Urinary bladder (tissue), 4 donors: ENCODE measurements around the gene VPS41. TPM values are rescaled to one million over a fixed set of nuclear protein-coding genes. Genes with fewer than 3 reads are reported as not detected.

ENCODE experiments used
- DNase-seq: peaks from one replicate; pipeline ENCODE4 v3.0.0-alpha.2; 2015; ENCODE audit errors: extremely low spot score
- H3K27ac ChIP-seq: one replicate; pipeline ENCODE4 v1.5.1; 2013; ENCODE audit warnings: low read depth, mild to moderate bottlenecking, moderate library complexity
- H3K36me3 ChIP-seq: one replicate; pipeline ENCODE4 v1.6.1; 2013; ENCODE audit warnings: mild to moderate bottlenecking, moderate library complexity; ENCODE audit not compliant: insufficient read depth
- H3K4me1 ChIP-seq: one replicate; pipeline ENCODE4 v1.6.1; 2013; ENCODE audit warnings: mild to moderate bottlenecking, moderate library complexity; ENCODE audit not compliant: insufficient read depth
- H3K4me3 ChIP-seq: one replicate; pipeline ENCODE4 v1.5.1; 2013; ENCODE audit warnings: low read depth, low read length
- whole genome bisulfite sequencing: extraction: QIAGEN DNeasy Blood & Tissue Kit; methylation state at CpG from one replicate; pipeline ENCODE4 v1.1.7; 2013; 5-methylcytosine and 5-hydroxymethylcytosine counted together
- polyA plus RNA-seq: library from polyadenylated mRNA; stranded (reverse); fragments of 200-250 nt; gene quantifications from one replicate; pipeline ENCODE4 v1.2.3, GENCODE V29; 2013
- total RNA-seq: library from RNA; depleted of rRNA; stranded (reverse); fragments of >200 nt; gene quantifications from one replicate; pipeline ENCODE4 v1.2.3, GENCODE V29; 2014
- donor health status: healthy with polysubstance abuse.
- donor health status: healthy.

The VPS41 gene
- total and polyA plus RNA-seq, 2 donors: 20.3 to 74.2 TPM

DNA sequence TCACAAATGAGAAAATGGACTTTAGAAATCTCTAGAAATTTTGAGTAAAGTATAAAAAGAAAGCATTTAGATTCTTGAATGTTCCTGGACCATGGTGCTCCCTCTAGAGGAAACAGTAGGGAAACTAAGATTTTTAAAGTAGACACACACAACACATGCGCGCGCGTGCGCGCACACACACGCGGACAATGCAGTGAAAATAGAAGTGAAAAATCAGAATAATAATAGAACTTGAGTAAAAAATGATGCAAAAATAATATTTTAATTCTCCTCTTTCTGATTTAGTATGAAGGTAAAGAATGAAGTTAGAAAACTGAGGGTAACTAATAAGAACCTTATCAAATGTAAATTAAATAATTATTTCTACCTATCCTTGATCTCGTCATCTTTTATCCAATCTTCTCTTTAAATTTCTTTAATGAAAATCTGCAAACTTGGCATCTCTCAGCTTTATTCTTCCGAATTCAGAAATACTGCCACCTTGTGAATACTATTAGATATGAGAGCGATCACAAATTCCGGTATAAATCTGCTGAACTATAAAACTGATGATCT is 160.9 kb downstream of the VPS41 start:
- no peak overlapping the region for H3K27ac ChIP-seq
- no peak for DNase-seq
- H3K36me3 ChIP-seq: no peaks in the 10 kb centered on the region
- 78% methylated on average over 12 of the region's 12 CpGs for WGBS
- H3K4me1 ChIP-seq: no peaks in the 10 kb centered on the region
- H3K4me3 ChIP-seq: no peak overlapping the region

- WGBS: 90% methylated on average over 7 of the region's 7 CpGs
- no peak overlapping the region for H3K4me3 ChIP-seq
- no peaks in the 10 kb centered on the region for H3K36me3 ChIP-seq
- H3K27ac ChIP-seq: no peak overlapping the region
- H3K4me1 ChIP-seq: no peaks in the 10 kb centered on the region
- DNase-seq: no peak
Observed at GRCh38 chr7:38746438-38746837, 162.6 kb downstream of the VPS41 start.

GRCh38 chr7:38744746-38745145 is 164.2 kb downstream of the VPS41 start:
- Histone ChIP-seq H3K36me3 (no peaks in the 10 kb centered on the region), H3K4me3 (no peak overlapping the region), H3K4me1 (no peaks in the 10 kb centered on the region), H3K27ac (no peak overlapping the region)
- WGBS: 89% methylated on average over 3 of the region's 3 CpGs
- DNase-seq: no peak

DNA sequence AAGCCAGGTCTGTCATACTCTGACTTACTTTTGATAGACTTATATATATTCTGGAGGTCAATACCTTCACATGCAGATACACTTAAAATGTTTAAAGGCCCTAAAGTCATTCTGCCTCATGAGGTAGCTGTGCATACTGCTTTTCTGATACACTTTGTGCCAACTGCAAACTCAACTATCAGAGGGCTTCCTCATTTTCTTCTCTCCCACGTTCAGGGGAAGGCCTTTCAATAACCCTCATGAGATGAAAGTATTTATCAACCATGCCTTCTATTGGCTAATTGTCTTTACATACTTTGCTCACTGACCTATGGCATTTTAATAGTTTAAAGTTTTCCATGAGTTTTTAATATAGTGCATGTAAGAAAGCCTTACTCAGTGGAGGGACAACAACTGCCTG is 165.1 kb downstream of the VPS41 start:
- Histone ChIP-seq H3K4me1 (no peaks in the 10 kb centered on the region), H3K4me3 (no peak overlapping the region), H3K27ac (no peak overlapping the region), H3K36me3 (peaks cover 2% of the 10 kb centered on the region)
- WGBS: 77% methylated on average over 1 of the region's 1 CpG
- DNase-seq: no peak

DNA sequence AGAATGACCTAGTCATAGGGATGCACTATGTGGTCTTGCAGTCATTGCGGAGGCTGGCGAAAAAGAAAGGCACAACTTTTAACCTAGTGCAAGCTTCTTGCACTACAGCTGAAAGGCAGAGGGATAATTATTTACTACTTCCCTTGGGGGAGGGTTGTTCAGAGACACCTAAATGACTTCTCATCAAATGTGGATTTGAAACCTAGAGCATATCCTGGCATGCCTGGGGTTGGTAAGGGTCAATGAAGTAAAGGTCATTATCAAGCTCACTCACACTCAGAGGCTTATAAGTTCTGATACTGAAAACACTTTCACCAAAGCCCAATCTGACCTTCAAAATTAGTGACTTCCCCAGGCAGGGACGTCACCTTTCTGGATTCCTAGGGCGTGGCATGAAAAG is 168.9 kb downstream of the VPS41 start:
- no peak overlapping the region for H3K4me3 ChIP-seq
- no peaks in the 10 kb centered on the region for H3K4me1 ChIP-seq
- peaks cover 5% of the 10 kb centered on the region for H3K36me3 ChIP-seq
- no peak for DNase-seq
- H3K27ac ChIP-seq: no peak overlapping the region
- 94% methylated on average over 4 of the region's 4 CpGs for WGBS

DNA sequence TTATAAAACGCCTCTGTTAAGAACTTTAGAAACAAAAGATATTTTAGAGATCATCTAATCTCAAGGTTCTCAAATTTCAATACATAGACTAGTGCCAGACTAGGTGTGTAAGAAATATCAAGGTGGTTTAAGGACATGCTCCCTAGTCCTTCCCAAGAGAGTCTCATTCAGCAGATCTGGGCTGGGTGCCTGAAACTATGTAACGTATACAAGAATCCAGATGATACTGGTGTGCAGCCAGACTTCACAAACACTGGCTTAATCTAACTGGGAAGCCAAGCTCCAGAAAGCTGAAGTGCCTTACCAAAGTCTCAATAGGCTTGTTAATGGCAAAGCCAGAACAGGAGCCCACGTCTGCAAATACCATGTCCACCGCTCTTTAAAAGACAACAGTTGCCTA is 172.9 kb downstream of the VPS41 start:
- no peak overlapping the region for H3K27ac ChIP-seq
- no peak overlapping the region for H3K4me3 ChIP-seq
- no peak for DNase-seq
- WGBS: 49% methylated on average over 4 of the region's 4 CpGs
- peaks cover 5% of the 10 kb centered on the region for H3K36me3 ChIP-seq
- H3K4me1 ChIP-seq: no peaks in the 10 kb centered on the region

DNA sequence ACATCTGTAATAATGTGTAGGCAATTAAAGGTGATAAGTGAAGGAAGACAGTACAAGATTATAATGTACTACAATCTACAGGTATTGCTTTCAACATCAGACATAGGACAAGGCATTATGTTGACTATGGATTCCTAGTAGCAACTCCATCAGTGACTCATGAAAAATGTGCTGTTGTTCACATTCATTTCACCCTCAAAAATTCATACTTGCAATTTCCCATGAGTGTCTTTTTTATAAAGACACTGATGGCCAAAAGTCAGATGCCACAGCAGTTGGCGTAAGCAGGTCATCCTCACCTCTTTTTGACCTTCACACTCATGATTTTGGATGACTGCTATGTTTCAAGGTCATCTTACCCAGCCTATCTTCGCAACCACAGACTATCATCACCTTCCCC is 177.8 kb downstream of the VPS41 start:
- H3K4me3 ChIP-seq: no peak overlapping the region
- H3K4me1 ChIP-seq: no peaks in the 10 kb centered on the region
- DNase-seq: no peak
- WGBS: 96% methylated on average over 2 of the region's 2 CpGs
- H3K36me3 ChIP-seq: peaks cover 2% of the 10 kb centered on the region
- no peak overlapping the region for H3K27ac ChIP-seq

GRCh38 chr7:38728145-38728544 is 180.8 kb downstream of the VPS41 start:
- no peak overlapping the region for H3K4me3 ChIP-seq
- H3K27ac ChIP-seq: no peak overlapping the region
- H3K36me3 ChIP-seq: peaks cover 2% of the 10 kb centered on the region
- no peak for DNase-seq
- WGBS: 92% methylated on average over 3 of the region's 3 CpGs
- H3K4me1 ChIP-seq: no peaks in the 10 kb centered on the region

GRCh38 chr7:38727184-38727940 is 181.6 kb downstream of the VPS41 start:
- H3K36me3 ChIP-seq: peaks cover 2% of the 10 kb centered on the region
- 96% methylated on average over 4 of the region's 4 CpGs for WGBS
- no peaks in the 10 kb centered on the region for H3K4me1 ChIP-seq

GRCh38 chr7:38723327-38723726 is 185.7 kb downstream of the VPS41 start:
- Histone ChIP-seq H3K36me3 (no peaks in the 10 kb centered on the region), H3K4me1 (no peaks in the 10 kb centered on the region), H3K27ac (no peak overlapping the region), H3K4me3 (no peak overlapping the region)
- WGBS: 97% methylated on average over 10 of the region's 10 CpGs
- DNase-seq: no peak

More at GRCh38 chr7:38727184-38727940, 181.6 kb downstream of the VPS41 start:
- Histone ChIP-seq H3K4me3 (no peak overlapping the region), H3K27ac (no peak overlapping the region)
- no peak for DNase-seq

GRCh38 chr7:38716397-38716796 is 192.6 kb downstream of the VPS41 start:
- 88% methylated on average over 4 of the region's 4 CpGs for WGBS
- Histone ChIP-seq H3K36me3 (no peaks in the 10 kb centered on the region), H3K4me1 (no peaks in the 10 kb centered on the region), H3K4me3 (no peak overlapping the region), H3K27ac (no peak overlapping the region)
- no peak for DNase-seq

- no peaks in the 10 kb centered on the region for H3K4me1 ChIP-seq
- 77% methylated on average over 4 of the region's 4 CpGs for WGBS
- no peak for DNase-seq
- no peak overlapping the region for H3K4me3 ChIP-seq
- no peak overlapping the region for H3K27ac ChIP-seq
- H3K36me3 ChIP-seq: no peaks in the 10 kb centered on the region
Observed at GRCh38 chr7:38709123-38709522, 199.9 kb downstream of the VPS41 start.

DNA sequence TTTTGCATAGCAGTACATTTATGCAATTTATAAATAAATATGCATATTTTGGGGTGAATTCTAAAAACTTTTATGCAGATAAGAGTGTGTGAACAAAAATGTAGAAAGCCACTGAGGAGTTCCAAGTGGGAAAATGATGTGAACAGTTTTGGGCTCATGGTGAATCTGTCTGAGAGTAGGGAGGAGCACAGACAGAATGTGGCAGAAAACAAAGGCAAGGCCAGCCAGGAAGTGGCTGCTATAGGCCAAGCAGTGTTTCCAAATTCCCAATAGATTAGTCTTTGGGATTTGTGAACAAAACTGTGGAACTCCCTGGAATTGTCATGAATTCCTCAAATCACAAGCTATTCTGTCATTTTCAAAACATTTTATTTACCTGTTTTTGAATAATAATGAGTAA is 204.2 kb downstream of the VPS41 start:
- H3K27ac ChIP-seq: no peak overlapping the region
- DNase-seq: no peak
- H3K4me1 ChIP-seq: no peaks in the 10 kb centered on the region
- no peaks in the 10 kb centered on the region for H3K36me3 ChIP-seq
- H3K4me3 ChIP-seq: no peak overlapping the region

DNA sequence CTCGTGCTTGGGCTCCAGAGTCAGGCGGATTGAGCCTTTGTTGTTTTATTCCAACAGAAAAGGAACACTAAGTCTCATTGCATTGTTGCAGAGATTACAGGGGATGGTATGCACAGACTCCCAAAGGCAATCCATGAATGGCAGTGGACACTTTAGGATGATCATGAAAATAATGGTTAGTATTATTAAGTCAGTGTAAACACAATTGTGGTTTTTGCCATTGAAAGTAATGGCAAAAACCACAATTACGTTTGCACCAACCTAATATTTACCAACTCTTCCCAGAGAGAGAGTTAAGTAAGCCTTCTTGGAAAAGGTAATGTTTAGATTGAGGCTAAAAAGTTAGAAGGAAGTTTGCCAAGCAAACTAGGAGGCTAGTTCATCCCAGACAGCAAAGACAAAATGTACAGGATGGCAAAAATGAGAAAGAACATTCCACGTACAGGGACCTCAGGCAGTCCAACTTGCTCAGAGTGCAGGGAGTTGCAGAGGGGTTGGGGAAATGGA is 204.9 kb downstream of the VPS41 start:
- H3K27ac ChIP-seq: no peak overlapping the region
- H3K4me1 ChIP-seq: no peaks in the 10 kb centered on the region
- 48% methylated on average over 4 of the region's 4 CpGs for WGBS
- H3K36me3 ChIP-seq: no peaks in the 10 kb centered on the region
- no peak overlapping the region for H3K4me3 ChIP-seq
- no peak for DNase-seq
